Osteocyte (in vitro differentiated cells): ENCODE measurements around the gene DNTTIP2. TPM values are rescaled to one million over a fixed set of nuclear protein-coding genes. Genes with fewer than 3 reads are reported as not detected.

Source experiments
- DNase-seq: peaks from one replicate; pipeline ENCODE4 v3.0.0; 2021; ENCODE audit warnings: mixed read lengths; ENCODE audit not compliant: unreplicated experiment; ENCODE audit errors: extremely low spot score
- H3K27ac Mint-ChIP-seq: one replicate; pipeline ENCODE4 v1.8.0; 2021; ENCODE audit warnings: mild to moderate bottlenecking, mixed read lengths; ENCODE audit not compliant: unreplicated experiment
- H3K27me3 Mint-ChIP-seq: one replicate; pipeline ENCODE4 v1.8.0; 2021; ENCODE audit warnings: mixed read lengths; ENCODE audit not compliant: unreplicated experiment
- H3K36me3 Mint-ChIP-seq: one replicate; pipeline ENCODE4 v1.8.0; 2021; ENCODE audit warnings: mixed read lengths; ENCODE audit not compliant: unreplicated experiment
- H3K4me1 Mint-ChIP-seq: one replicate; pipeline ENCODE4 v1.8.0; 2021; ENCODE audit warnings: mixed read lengths; ENCODE audit not compliant: unreplicated experiment
- H3K4me3 Mint-ChIP-seq: one replicate; pipeline ENCODE4 v1.8.0; 2021; ENCODE audit warnings: mild to moderate bottlenecking, moderate library complexity, mixed read lengths; ENCODE audit not compliant: unreplicated experiment
- H3K9me3 Mint-ChIP-seq: one replicate; pipeline ENCODE4 v1.8.0; 2021; ENCODE audit warnings: mixed read lengths; ENCODE audit not compliant: unreplicated experiment
- CTCF ChIP-seq: fragments of 200-600 bp; sonication (generic); IDR thresholded peaks from 2 replicates; pipeline ENCODE4 v1.5.0; 2021; ENCODE audit warnings: antibody characterized with exemption, mild to moderate bottlenecking, moderate library complexity
- total RNA-seq: library from RNA; stranded (reverse); gene quantifications from 2 replicates; pipeline ENCODE4 v1.2.1, GENCODE V29; 2021

Gene DNTTIP2
- total RNA-seq, 1 donor from 2014 or later: 48.0 TPM

- peaks cover 5% of the 10 kb centered on the region for H3K36me3 Mint-ChIP-seq
- no peak for DNase-seq
- H3K27ac Mint-ChIP-seq: no peak overlapping the region
- H3K4me1 Mint-ChIP-seq: peaks cover 36% of the 10 kb centered on the region
- H3K9me3 Mint-ChIP-seq: no peaks in the 10 kb centered on the region
- no peak for TF ChIP-seq CTCF
- H3K4me3 Mint-ChIP-seq: no peak overlapping the region
- H3K27me3 Mint-ChIP-seq: no peaks in the 10 kb centered on the region
Observed at GRCh38 chr1:93905734-93906133, 26.7 kb upstream of the DNTTIP2 start.

- H3K36me3 Mint-ChIP-seq: peaks cover 6% of the 10 kb centered on the region
- no peak for DNase-seq
- TF ChIP-seq CTCF: no peak
- no peaks in the 10 kb centered on the region for H3K9me3 Mint-ChIP-seq
- H3K27me3 Mint-ChIP-seq: no peaks in the 10 kb centered on the region
- H3K27ac Mint-ChIP-seq: no peak overlapping the region
- H3K4me1 Mint-ChIP-seq: peaks cover 36% of the 10 kb centered on the region
- H3K4me3 Mint-ChIP-seq: no peak overlapping the region
Observed at GRCh38 chr1:93905051-93905450, 26.0 kb upstream of the DNTTIP2 start.

- H3K36me3 Mint-ChIP-seq: peaks cover 8% of the 10 kb centered on the region
- H3K4me3 Mint-ChIP-seq: no peak overlapping the region
- no peak for DNase-seq
- no peaks in the 10 kb centered on the region for H3K27me3 Mint-ChIP-seq
- H3K9me3 Mint-ChIP-seq: no peaks in the 10 kb centered on the region
- TF ChIP-seq CTCF: no peak
- no peak overlapping the region for H3K27ac Mint-ChIP-seq
- H3K4me1 Mint-ChIP-seq: peaks cover 35% of the 10 kb centered on the region
Observed at GRCh38 chr1:93904228-93904627, 25.2 kb upstream of the DNTTIP2 start.

GRCh38 chr1:93900723-93901504 lies 21.9 kb upstream of the DNTTIP2 start:
- Mint-ChIP-seq H3K27ac (no peak overlapping the region), H3K9me3 (no peaks in the 10 kb centered on the region), H3K4me3 (no peak overlapping the region), H3K27me3 (no peaks in the 10 kb centered on the region), H3K4me1 (peaks cover 13% of the 10 kb centered on the region), H3K36me3 (peaks cover 17% of the 10 kb centered on the region)
- no peak for TF ChIP-seq CTCF
- DNase-seq: no peak

- no peak for TF ChIP-seq CTCF
- no peak for DNase-seq
- H3K9me3 Mint-ChIP-seq: no peaks in the 10 kb centered on the region
- no peak overlapping the region for H3K4me3 Mint-ChIP-seq
- H3K4me1 Mint-ChIP-seq: peaks cover 11% of the 10 kb centered on the region
- peaks cover 18% of the 10 kb centered on the region for H3K36me3 Mint-ChIP-seq
- H3K27ac Mint-ChIP-seq: no peak overlapping the region
- H3K27me3 Mint-ChIP-seq: no peaks in the 10 kb centered on the region
Observed at GRCh38 chr1:93899543-93900207, 20.7 kb upstream of the DNTTIP2 start.
